Activated naive CD4-positive, alpha-beta T cell treated with anti-CD3 and anti-CD28 coated beads, Interleukin-2, amount 50 U/mL, for 72 hours (primary cell): ENCODE data around the gene FAM217A. TPM values are rescaled to one million over a fixed set of nuclear protein-coding genes. Genes with fewer than 3 reads are reported as not detected.
A peak's percentile ranks its signal among the peaks of the same experiment; 100 is the strongest.

Experiments used
- ATAC-seq, 2 donors: fragments of 150-1000 bp; cut with Tn5 transposase; 2 replicates each; pipeline ENCODE4 v1.10.0; 2021; ENCODE audit warnings: mild to moderate bottlenecking in 2 of 2, moderate library complexity in 2 of 2
- DNase-seq, 2 donors: peaks; one replicate each; pipeline ENCODE4 v3.0.0; 2021 to 2022; ENCODE audit warnings: low spot score in 2 of 2
- H3K27ac Mint-ChIP-seq, 2 donors: one replicate each; pipeline ENCODE4 v1.8.0; 2022; ENCODE audit warnings: mild to moderate bottlenecking in 2 of 2, mixed read lengths in 2 of 2
- H3K36me3 Mint-ChIP-seq, 2 donors: one replicate each; pipeline ENCODE4 v1.8.0; 2022; ENCODE audit warnings: mixed read lengths in 2 of 2
- H3K9me3 Mint-ChIP-seq, 2 donors: one replicate each; pipeline ENCODE4 v1.8.0; 2022; ENCODE audit warnings: mixed read lengths in 2 of 2
- total RNA-seq, 2 donors: library from RNA; stranded (reverse); gene quantifications; one replicate each; pipeline ENCODE4 v1.2.3, GENCODE V29; 2022

FAM217A gene
- total RNA-seq, 2 donors from 2014 or later, result not detected

DNA sequence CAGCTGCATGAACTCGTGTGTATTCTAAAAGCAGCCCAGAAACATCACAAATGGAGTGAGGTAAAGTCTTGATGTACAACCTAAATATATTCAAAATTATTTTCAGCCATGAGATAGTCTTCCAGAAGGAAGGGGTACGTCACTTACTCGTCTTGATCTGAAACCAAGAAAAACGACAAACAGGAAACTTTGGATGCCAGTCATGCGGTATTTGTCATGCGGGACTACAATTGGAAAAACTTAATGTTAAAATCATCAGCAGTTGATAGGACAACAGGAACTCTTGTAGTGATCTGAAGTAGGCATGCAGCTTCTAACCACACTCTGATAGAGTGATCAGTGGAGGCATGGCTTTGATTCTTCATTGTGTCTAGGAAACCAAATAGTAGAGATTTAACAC is 29.7 kb downstream of the FAM217A start:
- Mint-ChIP-seq H3K9me3 (no peaks in the 10 kb centered on the region), H3K27ac (no peak overlapping the region), H3K36me3 (peaks cover 9 to 21% of the 10 kb centered on the region in 2 donors)
- DNase-seq (no peak), ATAC-seq (no peak)

- H3K27ac Mint-ChIP-seq, result peak overlapping the region; percentile 22 to 30
- no peaks in the 10 kb centered on the region for H3K9me3 Mint-ChIP-seq
- H3K36me3 Mint-ChIP-seq, result peaks cover 22 to 41% of the 10 kb centered on the region in 2 donors
- DNase-seq (no peak), ATAC-seq (no peak)
These were observed 37.5 kb downstream of the FAM217A start for GRCh38 chr6:4041480-4041879.

DNA sequence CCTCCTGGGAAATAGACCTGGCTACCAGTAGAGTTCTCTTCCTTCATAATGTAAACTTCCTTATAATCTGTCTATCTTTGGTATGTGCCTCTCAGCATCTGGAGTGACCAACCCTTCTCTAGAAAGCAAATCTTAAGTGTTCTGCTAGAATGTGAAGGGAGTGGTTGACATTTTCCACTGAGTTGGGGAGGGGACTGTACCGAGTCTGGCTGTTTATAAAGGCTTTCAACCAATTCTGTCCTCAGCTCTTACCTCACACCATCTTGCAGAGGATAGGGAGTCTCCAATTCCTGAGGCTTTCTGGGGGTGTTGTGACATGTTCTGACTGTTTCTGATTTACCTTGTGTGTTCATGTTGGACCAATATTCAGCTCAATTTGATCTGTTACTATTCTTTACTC is 39.6 kb downstream of the FAM217A start:
- ATAC-seq (peak in 1 of 2 donors; percentile 33), DNase-seq (no peak)
- peak overlapping the region in 1 of 2 donors; percentile 6 for H3K27ac Mint-ChIP-seq
- peaks cover 22 to 37% of the 10 kb centered on the region in 2 donors for H3K36me3 Mint-ChIP-seq
- H3K9me3 Mint-ChIP-seq, result no peaks in the 10 kb centered on the region

GRCh38 chr6:4036581-4036980 is 42.4 kb downstream of the FAM217A start:
- ATAC-seq (peak in 1 of 2 donors; percentile 27), DNase-seq (no peak)
- Mint-ChIP-seq H3K9me3 (no peaks in the 10 kb centered on the region), H3K27ac (peak overlapping the region; percentile 5 to 73), H3K36me3 (peaks cover 20 to 42% of the 10 kb centered on the region in 2 donors)

- Mint-ChIP-seq H3K9me3 (peaks cover 0 to 4% of the 10 kb centered on the region in 2 donors), H3K27ac (peak overlapping the region in 1 of 2 donors; percentile 3), H3K36me3 (peaks cover 21 to 39% of the 10 kb centered on the region in 2 donors)
- DNase-seq, result no peak
- ATAC-seq, result no peak
These were observed 46.5 kb downstream of the FAM217A start for GRCh38 chr6:4032475-4032874.

GRCh38 chr6:4031442-4031841 is 47.5 kb downstream of the FAM217A start:
- ATAC-seq (no peak), DNase-seq (no peak)
- Mint-ChIP-seq H3K27ac (peak overlapping the region in 1 of 2 donors; percentile 3), H3K9me3 (peaks cover 0 to 4% of the 10 kb centered on the region in 2 donors), H3K36me3 (peaks cover 26 to 45% of the 10 kb centered on the region in 2 donors)

DNA sequence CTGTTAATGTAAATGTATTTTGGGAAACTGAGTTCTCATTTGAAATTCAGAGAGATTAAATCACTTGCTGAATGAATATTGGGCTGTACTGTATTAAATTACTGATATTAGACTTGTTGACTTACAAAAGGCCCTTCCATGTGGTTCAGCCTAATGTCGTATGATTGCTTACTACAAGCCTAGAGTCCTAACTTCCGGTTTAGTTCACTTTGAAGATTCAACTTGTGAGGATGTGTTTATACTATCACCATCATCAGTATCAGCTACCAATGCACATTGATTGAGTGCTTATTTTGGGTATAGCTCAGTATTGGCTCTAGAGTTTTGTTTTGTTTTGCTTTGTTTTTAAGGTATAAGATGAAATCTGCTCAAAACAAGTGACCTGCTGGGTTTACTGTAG is 48.3 kb downstream of the FAM217A start:
- H3K9me3 Mint-ChIP-seq, result peaks cover 0 to 4% of the 10 kb centered on the region in 2 donors
- no peak for ATAC-seq
- peak overlapping the region in 1 of 2 donors; percentile 80 for H3K27ac Mint-ChIP-seq
- DNase-seq, result no peak
- peaks cover 26 to 45% of the 10 kb centered on the region in 2 donors for H3K36me3 Mint-ChIP-seq

GRCh38 chr6:4029687-4030086 is 49.2 kb downstream of the FAM217A start:
- Mint-ChIP-seq H3K27ac (peak overlapping the region; percentile 10 to 77), H3K9me3 (peaks cover 0 to 4% of the 10 kb centered on the region in 2 donors), H3K36me3 (peaks cover 26 to 45% of the 10 kb centered on the region in 2 donors)
- ATAC-seq (no peak), DNase-seq (no peak)

- Mint-ChIP-seq H3K27ac (no peak overlapping the region), H3K9me3 (peaks cover 0 to 4% of the 10 kb centered on the region in 2 donors), H3K36me3 (peaks cover 26 to 58% of the 10 kb centered on the region in 2 donors)
- DNase-seq (no peak), ATAC-seq (no peak)
These were observed 50.9 kb downstream of the FAM217A start for GRCh38 chr6:4028051-4028450.

- DNase-seq, result no peak
- H3K36me3 Mint-ChIP-seq, result peaks cover 29 to 62% of the 10 kb centered on the region in 2 donors
- ATAC-seq, result no peak
- H3K27ac Mint-ChIP-seq, result no peak overlapping the region
- peaks cover 0 to 4% of the 10 kb centered on the region in 2 donors for H3K9me3 Mint-ChIP-seq
These were observed 53.3 kb downstream of the FAM217A start for GRCh38 chr6:4025681-4026080.

GRCh38 chr6:4023240-4023639 is 55.7 kb downstream of the FAM217A start:
- Mint-ChIP-seq H3K27ac (peak overlapping the region; percentile 69 to 91), H3K36me3 (peaks cover 18 to 47% of the 10 kb centered on the region in 2 donors), H3K9me3 (no peaks in the 10 kb centered on the region)
- no peak for DNase-seq
- no peak for ATAC-seq

DNA sequence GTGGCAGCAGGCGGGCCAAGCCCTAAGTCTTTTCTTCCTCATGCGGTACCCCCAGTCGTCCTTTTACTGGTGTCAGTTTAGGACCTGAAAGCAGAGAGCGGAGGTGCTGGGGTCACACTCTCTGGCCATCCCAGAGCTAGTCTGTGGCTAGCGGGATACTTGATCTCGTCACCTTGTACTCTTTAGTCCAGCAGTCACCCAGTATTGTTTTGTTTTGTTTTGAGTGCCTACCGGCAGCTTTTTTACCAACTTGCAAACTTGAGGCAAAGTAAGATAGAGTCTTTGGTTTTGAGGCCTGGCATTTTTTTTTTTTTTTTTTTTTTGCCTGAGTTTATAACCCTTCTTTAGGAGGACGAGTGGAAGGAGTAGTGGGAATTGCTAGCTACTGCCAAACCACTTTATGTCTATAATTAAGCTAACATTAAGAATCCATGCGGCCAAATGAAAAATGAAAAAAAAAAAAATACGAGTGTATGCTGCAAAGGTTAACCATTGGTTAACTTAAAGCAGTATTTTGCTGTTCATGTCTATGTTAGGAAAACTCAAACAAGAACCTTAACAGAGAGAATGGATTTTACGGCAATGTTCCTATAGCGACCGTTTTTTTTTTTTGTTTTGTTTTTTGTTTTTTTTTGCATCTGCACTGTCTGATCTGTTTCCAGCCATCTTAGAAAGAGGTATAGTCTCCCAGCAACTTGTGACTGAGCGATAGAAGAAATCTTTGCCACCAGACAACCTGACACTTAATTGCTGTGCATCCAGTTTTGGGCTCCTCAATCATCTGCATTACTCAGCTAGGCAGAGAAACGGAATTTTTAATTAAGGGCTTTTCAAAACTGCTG is 56.9 kb downstream of the FAM217A start:
- DNase-seq (peak in 1 of 2 donors; percentile 60), ATAC-seq (peak; percentile 0 to 16)
- H3K36me3 Mint-ChIP-seq, result peaks cover 26 to 49% of the 10 kb centered on the region in 2 donors
- H3K9me3 Mint-ChIP-seq, result no peaks in the 10 kb centered on the region
- peak overlapping the region; percentile 91 to 96 for H3K27ac Mint-ChIP-seq

- DNase-seq (peak; percentile 83 to 92), ATAC-seq (peak; percentile 79 to 81)
- H3K36me3 Mint-ChIP-seq, result peaks cover 22 to 43% of the 10 kb centered on the region in 2 donors
- H3K27ac Mint-ChIP-seq, result peak overlapping the region; percentile 91 to 99
- no peaks in the 10 kb centered on the region for H3K9me3 Mint-ChIP-seq
These were observed 57.6 kb downstream of the FAM217A start for GRCh38 chr6:4021133-4021853.

DNA sequence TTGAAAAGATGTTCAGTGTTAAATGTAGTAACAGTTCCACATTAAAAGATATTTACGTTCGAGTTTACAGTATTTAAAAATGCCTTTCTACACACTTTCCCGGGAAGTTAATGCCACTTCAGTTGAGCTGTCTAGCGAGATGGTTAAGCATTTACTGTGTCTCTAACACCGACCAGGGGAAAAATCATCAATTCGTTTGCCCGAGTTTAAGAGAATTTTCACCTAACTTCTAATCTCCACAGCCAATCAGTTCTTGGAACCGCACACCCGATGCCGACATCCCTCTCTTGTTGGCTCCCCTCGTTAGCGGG is 58.2 kb downstream of the FAM217A start:
- Mint-ChIP-seq H3K27ac (peak overlapping the region; percentile 91 to 99), H3K36me3 (peaks cover 22 to 43% of the 10 kb centered on the region in 2 donors), H3K9me3 (no peaks in the 10 kb centered on the region)
- ATAC-seq (no peak), DNase-seq (no peak)

- peaks cover 22 to 46% of the 10 kb centered on the region in 2 donors for H3K36me3 Mint-ChIP-seq
- H3K27ac Mint-ChIP-seq, result peak overlapping the region; percentile 95 to 100
- no peaks in the 10 kb centered on the region for H3K9me3 Mint-ChIP-seq
- ATAC-seq (no peak), DNase-seq (no peak)
These were observed 60.1 kb downstream of the FAM217A start for GRCh38 chr6:4018924-4019236.
